ENCODE data around the gene AGAP5.
"Not testable (repeated sequence)": the region's sequence is repeated elsewhere in the genome, so short reads cannot be mapped to it uniquely, and the experiment has no call there.

AGAP5 gene

DNA sequence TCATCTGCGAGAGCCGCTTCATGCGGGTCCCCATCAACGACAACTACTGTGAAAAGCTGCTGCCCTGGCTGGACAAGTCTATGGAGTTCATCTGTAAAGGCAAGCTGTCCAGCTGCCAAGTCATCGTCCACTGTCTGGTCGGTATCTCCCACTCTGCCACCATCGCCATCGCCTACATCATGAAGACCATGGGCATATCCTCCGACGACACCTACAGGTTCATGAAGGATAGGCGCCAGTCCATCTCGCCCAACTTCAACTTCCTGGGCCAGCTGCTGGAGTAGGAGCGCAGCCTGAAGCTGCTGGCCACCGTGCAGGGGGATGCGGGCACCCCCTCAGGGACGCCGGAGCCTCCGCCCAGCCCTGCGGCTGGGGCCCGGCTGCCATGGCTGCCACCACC is 34.5 kb upstream of the AGAP5 start:
- no peak overlapping the region for H4K8ac ChIP-seq (ENCODE audit: low read depth, low read length)
- H3K27me3 ChIP-seq (ENCODE audit: insufficient read depth, low read length, poor library complexity) = no peaks in the 10 kb centered on the region
- no peak overlapping the region for H2AK5ac ChIP-seq (ENCODE audit: low read length)
- no CpG with 5 or more reads among the region's 20 CpGs for WGBS (ENCODE audit: extremely low coverage, insufficient coverage, low lambda C conversion rate)
- no peaks in the 10 kb centered on the region for H3K4me1 ChIP-seq (ENCODE audit: control insufficient read depth, low read depth, low read length)
- H3K23ac ChIP-seq (ENCODE audit: low read length) = no peak overlapping the region
- no peak overlapping the region for H2BK120ac ChIP-seq (ENCODE audit: low read depth, low read length)
- H3K18ac ChIP-seq (ENCODE audit: low read length) = no peak overlapping the region
- H2BK15ac ChIP-seq (replicated peaks; ENCODE audit: low read depth) = no peak overlapping the region
- H3K56ac ChIP-seq (ENCODE audit: low read length) = no peak overlapping the region
- H3K79me2 ChIP-seq (ENCODE audit: control insufficient read depth, insufficient read depth, low read length) = no peaks in the 10 kb centered on the region
- no peak overlapping the region for H2BK5ac ChIP-seq (ENCODE audit: low read length)
- H3K9ac ChIP-seq (ENCODE audit: low read length) = no peak overlapping the region
- peaks cover 2% of the 10 kb centered on the region for H3K79me1 ChIP-seq (ENCODE audit: low read length)
- H3K4ac ChIP-seq (ENCODE audit: low read depth, low read length) = no peak overlapping the region
- DNase-seq = no peak
- H3K4me3 ChIP-seq (ENCODE audit: low read length) = no peak overlapping the region
- no peak overlapping the region for H4K5ac ChIP-seq (ENCODE audit: low read length)
- H3K36me3 ChIP-seq (ENCODE audit: control insufficient read depth, insufficient read depth, low read length) = no peaks in the 10 kb centered on the region
- H3K27ac ChIP-seq (ENCODE audit: low read depth, low read length) = no peak overlapping the region
- no peak overlapping the region for H3K4me2 ChIP-seq (ENCODE audit: low read length)

DNA sequence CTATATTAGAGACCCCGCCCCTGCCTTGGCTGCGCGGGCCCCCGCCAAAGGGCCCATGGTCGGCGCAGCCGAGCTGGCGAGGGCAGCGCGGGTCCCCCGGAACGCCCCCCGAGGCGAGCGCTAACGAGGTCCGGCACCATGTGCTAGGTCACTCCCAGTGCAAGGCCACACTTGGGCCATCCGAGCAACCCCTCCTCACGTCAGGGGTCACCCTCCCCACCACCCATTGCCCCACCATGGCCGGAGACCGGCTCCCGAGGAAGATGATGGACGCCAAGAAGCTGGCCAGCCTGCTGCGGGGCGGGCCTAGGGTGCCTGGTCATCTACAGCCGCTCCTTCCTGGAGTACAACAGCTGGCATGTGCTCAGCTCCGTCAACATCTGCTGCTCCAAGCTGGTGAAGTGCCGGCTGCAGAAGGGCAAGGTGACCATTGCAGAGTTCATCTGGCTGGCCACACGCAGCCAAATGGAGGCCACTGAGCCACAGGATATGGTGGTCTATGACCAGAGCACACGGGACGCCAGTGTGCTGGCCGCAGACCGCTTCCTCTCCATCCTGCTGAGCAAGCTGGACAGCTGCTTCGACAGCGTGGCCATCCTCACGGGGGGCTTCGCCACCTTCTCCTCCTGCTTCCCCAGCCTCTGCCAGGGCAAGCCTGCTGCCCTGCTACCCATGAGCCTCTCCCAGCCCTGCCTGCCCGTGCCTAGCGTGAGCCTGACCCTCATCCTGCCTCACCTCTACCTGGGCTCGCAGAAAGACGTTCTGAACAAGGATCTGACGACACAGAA is 33.9 kb upstream of the AGAP5 start:
- H2AK5ac ChIP-seq (ENCODE audit: low read length) = no peak overlapping the region
- H3K4me2 ChIP-seq (ENCODE audit: low read length) = no peak overlapping the region
- H2BK120ac ChIP-seq (ENCODE audit: low read depth, low read length) = no peak overlapping the region
- no peak overlapping the region for H3K23ac ChIP-seq (ENCODE audit: low read length)
- H3K56ac ChIP-seq (ENCODE audit: low read length) = no peak overlapping the region
- H3K4ac ChIP-seq (ENCODE audit: low read depth, low read length) = no peak overlapping the region
- no peaks in the 10 kb centered on the region for H3K4me1 ChIP-seq (ENCODE audit: control insufficient read depth, low read depth, low read length)
- H3K4me3 ChIP-seq (ENCODE audit: low read length) = no peak overlapping the region
- no peak overlapping the region for H2BK5ac ChIP-seq (ENCODE audit: low read length)
- no peak overlapping the region for H3K18ac ChIP-seq (ENCODE audit: low read length)
- H3K27ac ChIP-seq (ENCODE audit: low read depth, low read length) = no peak overlapping the region
- H3K36me3 ChIP-seq (ENCODE audit: control insufficient read depth, insufficient read depth, low read length) = no peaks in the 10 kb centered on the region
- no peak for DNase-seq
- H3K79me2 ChIP-seq (ENCODE audit: control insufficient read depth, insufficient read depth, low read length) = no peaks in the 10 kb centered on the region
- no peak overlapping the region for H2BK15ac ChIP-seq (replicated peaks; ENCODE audit: low read depth)
- no CpG with 5 or more reads among the region's 42 CpGs for WGBS (ENCODE audit: extremely low coverage, insufficient coverage, low lambda C conversion rate)
- H3K27me3 ChIP-seq (ENCODE audit: insufficient read depth, low read length, poor library complexity) = no peaks in the 10 kb centered on the region
- no peak overlapping the region for H3K9ac ChIP-seq (ENCODE audit: low read length)
- peaks cover 2% of the 10 kb centered on the region for H3K79me1 ChIP-seq (ENCODE audit: low read length)
- no peak overlapping the region for H4K5ac ChIP-seq (ENCODE audit: low read length)
- H4K8ac ChIP-seq (ENCODE audit: low read depth, low read length) = no peak overlapping the region

DNA sequence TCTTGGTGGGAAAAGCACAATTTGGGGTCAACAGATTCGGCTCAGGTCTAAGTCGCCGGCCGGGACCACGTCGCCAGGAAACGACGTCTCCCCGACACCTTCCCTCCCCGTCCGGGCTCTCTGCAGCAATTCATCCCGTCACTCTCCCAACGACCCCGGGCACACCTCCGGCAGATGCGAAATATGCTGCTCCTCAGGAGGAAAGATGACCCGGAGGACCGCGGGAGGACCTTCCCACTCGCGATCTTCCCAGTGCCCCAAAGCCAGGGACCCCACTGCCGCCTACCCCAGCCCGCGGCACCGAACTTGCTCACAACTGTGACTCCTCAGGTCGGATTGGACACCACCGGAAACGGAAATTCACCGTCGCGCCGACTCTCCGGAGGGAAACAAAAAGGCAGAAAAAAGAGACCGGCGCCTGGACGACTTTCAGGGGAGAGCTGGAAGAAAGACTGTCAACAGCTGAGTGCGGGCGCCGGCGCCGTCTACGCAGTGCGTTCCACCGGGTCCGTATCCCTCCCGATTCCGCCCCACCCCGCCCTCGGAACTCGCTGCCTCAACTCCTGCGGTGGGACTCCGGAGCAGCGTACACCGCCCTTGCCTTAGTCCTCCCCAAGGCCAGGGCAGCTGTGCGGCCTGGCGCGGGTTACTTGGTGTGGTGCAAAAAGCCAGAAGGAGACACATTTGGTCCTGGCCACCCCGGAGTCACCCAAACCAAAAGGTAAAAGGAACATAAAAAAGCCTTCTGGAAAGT is 32.4 kb upstream of the AGAP5 start:
- Histone ChIP-seq H3K9ac (ENCODE audit: low read length) (peak overlapping the region; percentile 99), H3K79me2 (ENCODE audit: control insufficient read depth, insufficient read depth, low read length) (no peaks in the 10 kb centered on the region), H2BK15ac (replicated peaks; ENCODE audit: low read depth) (no peak overlapping the region), H3K56ac (ENCODE audit: low read length) (peak overlapping the region; percentile 99), H3K36me3 (ENCODE audit: control insufficient read depth, insufficient read depth, low read length) (no peaks in the 10 kb centered on the region), H3K4me3 (ENCODE audit: low read length) (peak overlapping the region; percentile 97), H3K4me2 (ENCODE audit: low read length) (peak overlapping the region; percentile 29), H2BK120ac (ENCODE audit: low read depth, low read length) (no peak overlapping the region), H2BK5ac (ENCODE audit: low read length) (peak overlapping the region; percentile 82), H3K79me1 (ENCODE audit: low read length) (peaks cover 2% of the 10 kb centered on the region), H3K4ac (ENCODE audit: low read depth, low read length) (peak overlapping the region; percentile 96), H4K8ac (ENCODE audit: low read depth, low read length) (no peak overlapping the region), H3K4me1 (ENCODE audit: control insufficient read depth, low read depth, low read length) (no peaks in the 10 kb centered on the region), H3K27ac (ENCODE audit: low read depth, low read length) (peak overlapping the region; percentile 63), H4K5ac (ENCODE audit: low read length) (no peak overlapping the region), H3K23ac (ENCODE audit: low read length) (no peak overlapping the region), H2AK5ac (ENCODE audit: low read length) (no peak overlapping the region), H3K18ac (ENCODE audit: low read length) (peak overlapping the region; percentile 62), H3K27me3 (ENCODE audit: insufficient read depth, low read length, poor library complexity) (no peaks in the 10 kb centered on the region)
- peak; percentile 97 for DNase-seq
- WGBS (ENCODE audit: extremely low coverage, insufficient coverage, low lambda C conversion rate) = no CpG with 5 or more reads among the region's 58 CpGs

DNA sequence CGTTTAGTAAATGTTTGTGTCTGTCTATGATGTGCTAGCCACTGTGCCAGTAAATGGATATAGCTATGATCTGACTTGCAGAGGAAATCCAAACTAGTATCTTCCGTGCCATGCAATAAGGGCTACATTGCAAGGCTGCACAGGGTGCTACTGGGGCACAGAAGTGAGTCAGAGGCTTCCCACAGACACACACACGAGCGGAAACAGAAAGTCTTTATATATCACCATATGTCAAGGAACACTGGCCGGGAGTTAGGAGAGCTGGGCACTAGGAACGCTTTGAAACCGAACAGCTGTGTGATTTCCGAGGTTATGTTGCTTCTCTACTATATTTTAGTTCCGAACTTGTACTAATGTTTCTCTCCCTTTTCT is 31.9 kb upstream of the AGAP5 start:
- H3K4me1 ChIP-seq (ENCODE audit: control insufficient read depth, low read depth, low read length); H3K79me1 ChIP-seq (ENCODE audit: low read length); H2AK5ac ChIP-seq (ENCODE audit: low read length); H4K5ac ChIP-seq (ENCODE audit: low read length); H3K27me3 ChIP-seq (ENCODE audit: insufficient read depth, low read length, poor library complexity); H3K36me3 ChIP-seq (ENCODE audit: control insufficient read depth, insufficient read depth, low read length); H3K4ac ChIP-seq (ENCODE audit: low read depth, low read length); DNase-seq; H2BK15ac ChIP-seq (replicated peaks; ENCODE audit: low read depth); H3K79me2 ChIP-seq (ENCODE audit: control insufficient read depth, insufficient read depth, low read length); H3K23ac ChIP-seq (ENCODE audit: low read length); H2BK5ac ChIP-seq (ENCODE audit: low read length); H2BK120ac ChIP-seq (ENCODE audit: low read depth, low read length); H4K8ac ChIP-seq (ENCODE audit: low read depth, low read length): not testable (repeated sequence)
- H3K9ac ChIP-seq (ENCODE audit: low read length) = peak overlapping the region; percentile 99
- H3K56ac ChIP-seq (ENCODE audit: low read length) = peak overlapping the region; percentile 99
- H3K18ac ChIP-seq (ENCODE audit: low read length) = peak overlapping the region; percentile 62
- peak overlapping the region; percentile 97 for H3K4me3 ChIP-seq (ENCODE audit: low read length)
- H3K4me2 ChIP-seq (ENCODE audit: low read length) = peak overlapping the region; percentile 20
- no CpG with 5 or more reads among the region's 9 CpGs for whole genome bisulfite sequencing (ENCODE audit: extremely low coverage, insufficient coverage, low lambda C conversion rate)
- peak overlapping the region; percentile 46 for H3K27ac ChIP-seq (ENCODE audit: low read depth, low read length)

DNA sequence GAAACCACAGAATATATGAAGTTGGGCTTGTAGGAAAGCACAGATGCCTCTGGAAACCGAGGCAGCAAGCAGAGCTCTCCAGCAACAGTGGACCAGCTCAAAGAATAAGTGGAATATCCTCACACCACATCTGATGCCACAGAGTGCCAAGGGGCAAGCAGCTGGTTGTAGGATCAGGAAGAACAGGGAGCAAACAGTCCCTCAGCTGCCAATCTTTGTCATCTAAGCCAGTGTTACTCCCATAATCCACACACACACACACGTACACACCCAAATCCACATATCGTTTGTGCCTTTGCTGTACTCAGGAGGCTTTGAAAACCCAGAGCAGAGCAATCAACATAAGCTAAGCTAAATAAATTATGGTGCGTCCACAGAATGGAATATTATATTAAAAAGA is 25.6 kb upstream of the AGAP5 start:
- no peak overlapping the region for H2BK5ac ChIP-seq (ENCODE audit: low read length)

More for the DNA sequence above, 25.6 kb upstream of the AGAP5 start:
- DNase-seq = no peak
- Histone ChIP-seq H2AK5ac (ENCODE audit: low read length) (no peak overlapping the region), H2BK120ac (ENCODE audit: low read depth, low read length) (no peak overlapping the region), H3K18ac (ENCODE audit: low read length) (no peak overlapping the region), H3K9ac (ENCODE audit: low read length) (no peak overlapping the region), H3K27ac (ENCODE audit: low read depth, low read length) (no peak overlapping the region), H2BK15ac (replicated peaks; ENCODE audit: low read depth) (no peak overlapping the region), H3K56ac (ENCODE audit: low read length) (no peak overlapping the region), H3K23ac (ENCODE audit: low read length) (no peak overlapping the region), H3K4me2 (ENCODE audit: low read length) (no peak overlapping the region), H3K36me3 (ENCODE audit: control insufficient read depth, insufficient read depth, low read length) (peaks cover 3% of the 10 kb centered on the region), H3K4me1 (ENCODE audit: control insufficient read depth, low read depth, low read length) (no peaks in the 10 kb centered on the region), H3K4me3 (ENCODE audit: low read length) (no peak overlapping the region), H3K4ac (ENCODE audit: low read depth, low read length) (no peak overlapping the region), H4K8ac (ENCODE audit: low read depth, low read length) (no peak overlapping the region), H3K27me3 (ENCODE audit: insufficient read depth, low read length, poor library complexity) (no peaks in the 10 kb centered on the region), H3K79me1 (ENCODE audit: low read length) (no peaks in the 10 kb centered on the region), H3K79me2 (ENCODE audit: control insufficient read depth, insufficient read depth, low read length) (no peaks in the 10 kb centered on the region), H4K5ac (ENCODE audit: low read length) (no peak overlapping the region)
- no CpG with 5 or more reads among the region's 4 CpGs for WGBS (ENCODE audit: extremely low coverage, insufficient coverage, low lambda C conversion rate)
